OCI-LY1 (cell line): ENCODE measurements around the gene MCTP2.

Source experiments
- H2AFZ ChIP-seq: fragments of 200-600 bp; sonication (generic), shearing (Covaris generic); 2 replicates; pipeline ENCODE4 v1.6.0; 2014; ENCODE audit warnings: antibody characterized with exemption, mild to moderate bottlenecking, low read length
- H3F3A ChIP-seq: fragments of 200-600 bp; sonication (generic), shearing (Covaris generic); 2 replicates; pipeline ENCODE4 v1.6.0; 2014; ENCODE audit warnings: mild to moderate bottlenecking, antibody characterized with exemption, low read length, moderate library complexity; ENCODE audit not compliant: insufficient read depth
- H3K27ac ChIP-seq: fragments of 200-600 bp; sonication (generic); 2 replicates; pipeline ENCODE4 v1.5.1; 2014; ENCODE audit warnings: low read length, mixed run types, mild to moderate bottlenecking, low read depth; ENCODE audit not compliant: poor library complexity, severe bottlenecking
- H3K27me3 ChIP-seq: fragments of 200-600 bp; sonication (generic); 2 replicates; pipeline ENCODE4 v1.6.0; 2014; ENCODE audit warnings: antibody characterized with exemption, mild to moderate bottlenecking, low read length, moderate library complexity; ENCODE audit not compliant: insufficient read depth
- H3K36me3 ChIP-seq: fragments of 200-600 bp; sonication (generic); 2 replicates; pipeline ENCODE4 v1.6.1; 2014; ENCODE audit warnings: mild to moderate bottlenecking, antibody characterized with exemption, low read length, moderate library complexity, mixed read lengths; ENCODE audit not compliant: insufficient read depth
- H3K4me1 ChIP-seq: fragments of 200-600 bp; sonication (generic); 2 replicates; pipeline ENCODE4 v1.5.1; 2014; ENCODE audit warnings: mild to moderate bottlenecking, low read length, moderate library complexity; ENCODE audit not compliant: insufficient read depth, severe bottlenecking
- H3K4me2 ChIP-seq: fragments of 200-600 bp; sonication (generic), shearing (Covaris generic); 2 replicates; pipeline ENCODE4 v1.6.1; 2014; ENCODE audit warnings: low read length
- H3K4me3 ChIP-seq: fragments of 200-600 bp; sonication (generic); 2 replicates; pipeline ENCODE4 v1.5.1; 2014; ENCODE audit warnings: low read length, low read depth, mild to moderate bottlenecking, mixed read lengths; ENCODE audit not compliant: poor library complexity, severe bottlenecking
- H3K79me2 ChIP-seq: fragments of 200-600 bp; shearing (Covaris generic); 2 replicates; pipeline ENCODE4 v1.6.1; 2016; ENCODE audit warnings: mixed run types, low read length, mixed read lengths; ENCODE audit not compliant: insufficient read depth
- H3K9ac ChIP-seq: fragments of 200-600 bp; sonication (generic), shearing (Covaris generic); 2 replicates; pipeline ENCODE4 v1.6.1; 2014; ENCODE audit warnings: mild to moderate bottlenecking, low read length, mixed read lengths
- H3K9me2 ChIP-seq: fragments of 200-600 bp; sonication (generic), shearing (Covaris generic); 2 replicates; pipeline ENCODE4 v1.6.1; 2014; ENCODE audit warnings: low read depth, mild to moderate bottlenecking, low read length, mixed read lengths
- H3K9me3 ChIP-seq: fragments of 200-600 bp; shearing (Covaris generic); 2 replicates; pipeline ENCODE4 v1.6.1; 2014; ENCODE audit warnings: low read length, mixed read lengths
- H4K20me1 ChIP-seq: fragments of 200-600 bp; sonication (generic), shearing (Covaris generic); 2 replicates; pipeline ENCODE4 v1.6.0; 2016; ENCODE audit warnings: mild to moderate bottlenecking, low read length; ENCODE audit not compliant: insufficient read depth
- CTCF ChIP-seq: fragments of 200-600 bp; sonication (generic), shearing (Covaris generic); IDR thresholded peaks from 2 replicates; pipeline ENCODE4 v1.5.1; 2017; ENCODE audit warnings: mild to moderate bottlenecking, antibody characterized with exemption, low read length, moderate library complexity, mixed read lengths
- EZH2 ChIP-seq: fragments of 200-600 bp; sonication (generic), shearing (Covaris generic); IDR thresholded peaks from 2 replicates; pipeline ENCODE4 v1.8.0; 2017; ENCODE audit warnings: borderline replicate concordance, mixed run types, mild to moderate bottlenecking, antibody characterized with exemption, low read length, moderate library complexity, mixed read lengths

Gene MCTP2

GRCh38 chr15:94286583-94286982, 55.2 kb downstream of the MCTP2 start:
- Histone ChIP-seq H3K4me1 (peaks cover 63% of the 10 kb centered on the region), H3K27ac (peak overlapping the region; percentile 100), H3K9ac (peak overlapping the region; percentile 79), H3K9me3 (peaks cover 16% of the 10 kb centered on the region; the same call in 1 of the 2 replicates), H3F3A (peaks cover 8% of the 10 kb centered on the region; the same call in 1 of the 2 replicates), H2AFZ (no peak overlapping the region), H3K36me3 (peaks cover 40% of the 10 kb centered on the region), H3K4me3 (peak overlapping the region; percentile 50), H3K4me2 (peak overlapping the region; percentile 97), H3K27me3 (no peaks in the 10 kb centered on the region), H4K20me1 (no peaks in the 10 kb centered on the region), H3K9me2 (no peaks in the 10 kb centered on the region), H3K79me2 (peaks cover 7% of the 10 kb centered on the region; the same call in 1 of the 2 replicates)
- no peak for TF ChIP-seq EZH2
- no peak for TF ChIP-seq CTCF

- Histone ChIP-seq H3K27ac (peak overlapping the region; percentile 100), H3K4me1 (peaks cover 55% of the 10 kb centered on the region), H3K9ac (peak overlapping the region; percentile 79), H3K79me2 (no peaks in the 10 kb centered on the region), H3F3A (peaks cover 8% of the 10 kb centered on the region; the same call in 1 of the 2 replicates), H2AFZ (no peak overlapping the region), H3K9me2 (no peaks in the 10 kb centered on the region), H3K27me3 (no peaks in the 10 kb centered on the region), H3K4me3 (peak overlapping the region; percentile 50), H3K36me3 (peaks cover 31% of the 10 kb centered on the region), H3K4me2 (peak overlapping the region; percentile 97), H4K20me1 (no peaks in the 10 kb centered on the region), H3K9me3 (peaks cover 16% of the 10 kb centered on the region; the same call in 1 of the 2 replicates)
- TF ChIP-seq EZH2 (no peak), CTCF (peak; percentile 33; the same call in 1 of the 2 replicates)
These were observed 56.5 kb downstream of the MCTP2 start for GRCh38 chr15:94287794-94288246.

GRCh38 chr15:94290730-94291129, 59.4 kb downstream of the MCTP2 start:
- Histone ChIP-seq H3F3A (peaks cover 8% of the 10 kb centered on the region; the same call in 1 of the 2 replicates), H3K4me3 (no peak overlapping the region), H3K9me3 (peaks cover 16% of the 10 kb centered on the region; the same call in 1 of the 2 replicates), H3K4me2 (no peak overlapping the region), H3K27me3 (no peaks in the 10 kb centered on the region), H2AFZ (no peak overlapping the region), H3K9me2 (no peaks in the 10 kb centered on the region), H3K27ac (no peak overlapping the region), H3K79me2 (no peaks in the 10 kb centered on the region), H3K4me1 (peaks cover 60% of the 10 kb centered on the region), H4K20me1 (no peaks in the 10 kb centered on the region), H3K9ac (no peak overlapping the region), H3K36me3 (peaks cover 20% of the 10 kb centered on the region)
- TF ChIP-seq CTCF, result no peak
